HCT116 (cell line): ENCODE data around the gene ACYP2. TPM values are rescaled to one million over a fixed set of nuclear protein-coding genes. Genes with fewer than 3 reads are reported as not detected.

Experiments used
- ATAC-seq: fragments of 200-7000 bp; cut with Tn5 transposase; 2 replicates; pipeline ENCODE4 v1.9.1; 2020; ENCODE audit warnings: mild to moderate bottlenecking, moderate library complexity
- BruUV-seq: library from RNA; stranded (reverse); fragments of 400-500 nt; replicated peaks from 2 replicates; lab custom pipeline; 2021; lab: Mats Ljungman, UMichigan
- CTCF ChIA-PET: fragments of 300-600 bp; sonication (Branson Sonifier 250); formaldehyde crosslinking; loops from one replicate; lab custom pipeline; 2021; ENCODE audit warnings: antibody characterized with exemption; lab: Charles Lee
- POLR2A ChIA-PET: fragments of 300-600, 350-600 bp; sonication (Branson Sonifier 250); formaldehyde crosslinking; loops from one replicate; lab custom pipeline; 2021; ENCODE audit warnings: antibody characterized with exemption; lab: Charles Lee
- RAD21 ChIA-PET, 2 experiments: fragments of 300-600 bp; sonication (Branson Sonifier 250); formaldehyde crosslinking; loops; one replicate each; lab custom pipeline; 2023; ENCODE audit warnings: low total read pairs in 2 of 2; ENCODE audit not compliant: uncharacterized antibody in 2 of 2, unreplicated experiment in 2 of 2, low non-redundant PET in 1 of 2; lab: Charles Lee
- DNase-seq: peaks from one replicate; pipeline ENCODE4 v3.0.0-alpha.2; 2010; ENCODE audit warnings: low read depth, low spot score
- H2AFZ ChIP-seq: fragments of 200-600 bp; shearing (Covaris generic), sonication (generic); 2 replicates; pipeline ENCODE4 v1.6.1; 2017; ENCODE audit warnings: low read depth, mixed run types, mixed read lengths, antibody characterized with exemption, low read length; ENCODE audit not compliant: poor library complexity, severe bottlenecking
- H3K27ac ChIP-seq: 2 replicates; pipeline ENCODE4 v1.5.1; 2012; ENCODE audit warnings: low read depth, low read length
- H3K27me3 ChIP-seq: fragments of 200-600 bp; sonication (generic); 2 replicates; pipeline ENCODE4 v1.6.1; 2016; ENCODE audit warnings: mixed run types, low read length, mixed read lengths; ENCODE audit not compliant: insufficient read depth
- H3K36me3 ChIP-seq, 2 experiments: fragments of 200-500 bp in 1 of 2; fragments of 200-600 bp in 1 of 2; sonication (Bioruptor generic) in 1 of 2; sonication (generic) in 1 of 2; 2 replicates each; pipeline versions ENCODE4 v1.5.1 to v1.6.1; 2014 to 2016; ENCODE audit warnings: low read length in 2 of 2, inconsistent platforms in 1 of 2, mixed read lengths in 1 of 2, mixed run types in 1 of 2; ENCODE audit not compliant: insufficient read depth in 2 of 2, control insufficient read depth in 1 of 2
- H3K4me1 ChIP-seq, 2 experiments: fragments of 200-600 bp in 1 of 2; sonication (generic) in 1 of 2; 2 replicates each; pipeline versions ENCODE4 v1.5.1 to v1.6.1; 2012 to 2017; ENCODE audit warnings: low read length in 2 of 2, inconsistent platforms in 1 of 2, mild to moderate bottlenecking in 1 of 2, mixed read lengths in 1 of 2, mixed run types in 1 of 2, moderate library complexity in 1 of 2; ENCODE audit not compliant: insufficient read depth in 2 of 2, control insufficient read depth in 1 of 2
- H3K4me2 ChIP-seq: fragments of 200-600 bp; sonication (generic); 2 replicates; pipeline ENCODE4 v1.6.1; 2017; ENCODE audit warnings: mixed run types, low read length, mixed read lengths
- H3K4me3 ChIP-seq, 2 experiments: fragments of 200-600 bp in 1 of 2; sonication (generic) in 1 of 2; replicated peaks in 1 of 2; 2 replicates each; pipeline ENCODE4 v1.5.1; 2011 to 2016; ENCODE audit warnings: low read length in 2 of 2, control low read depth in 1 of 2, low read depth in 1 of 2, mild to moderate bottlenecking in 1 of 2, mixed read lengths in 1 of 2, mixed run types in 1 of 2
- H3K79me2 ChIP-seq: fragments of 200-600 bp; sonication (generic); 2 replicates; pipeline ENCODE4 v1.6.1; 2017; ENCODE audit warnings: mild to moderate bottlenecking, mixed run types, low read length, moderate library complexity, mixed read lengths; ENCODE audit not compliant: insufficient read depth
- H3K9ac ChIP-seq: fragments of 200-600 bp; sonication (generic); 2 replicates; pipeline ENCODE4 v1.6.1; 2016; ENCODE audit warnings: low read length, mixed read lengths
- H3K9me2 ChIP-seq: fragments of 200-600 bp; sonication (generic), shearing (Covaris generic); 2 replicates; pipeline ENCODE4 v1.6.1; 2017; ENCODE audit warnings: mixed run types, mild to moderate bottlenecking, moderate library complexity; ENCODE audit not compliant: insufficient read depth
- H3K9me3 ChIP-seq, 2 experiments: fragments of 200-500 bp in 1 of 2; fragments of 200-600 bp in 1 of 2; sonication (Bioruptor generic) in 1 of 2; sonication (generic) in 1 of 2; 2 replicates each; pipeline ENCODE4 v1.6.1; 2014 to 2017; ENCODE audit warnings: low read length in 2 of 2, mixed read lengths in 2 of 2, inconsistent platforms in 1 of 2, low read depth in 1 of 2, mild to moderate bottlenecking in 1 of 2, mixed run types in 1 of 2, moderate library complexity in 1 of 2; ENCODE audit not compliant: control insufficient read depth in 1 of 2, insufficient read depth in 1 of 2
- H4K20me1 ChIP-seq: fragments of 200-600 bp; sonication (generic), shearing (Covaris generic); 2 replicates; pipeline ENCODE4 v1.6.1; 2017; ENCODE audit warnings: mixed run types, mild to moderate bottlenecking, moderate library complexity; ENCODE audit not compliant: insufficient read depth
- ATF3 ChIP-seq: IDR thresholded peaks from 2 replicates; pipeline ENCODE4 v1.6.1; 2012
- CEBPB ChIP-seq: IDR thresholded peaks from 2 replicates; pipeline ENCODE4 v1.6.1; 2012; ENCODE audit warnings: low read depth
- EGR1 ChIP-seq: IDR thresholded peaks from 2 replicates; pipeline ENCODE4 v1.6.1; 2012; ENCODE audit warnings: low read depth
- EZH2 ChIP-seq: fragments of 200-600 bp; sonication (generic); IDR thresholded peaks from 2 replicates; pipeline ENCODE4 v1.6.1; 2017; ENCODE audit warnings: antibody characterized with exemption, mixed run types
- EZH2phosphoT487 ChIP-seq: fragments of 200-600 bp; IDR thresholded peaks from 2 replicates; pipeline ENCODE4 v1.6.1; 2018; ENCODE audit warnings: antibody characterized with exemption, borderline replicate concordance
- JUND ChIP-seq: IDR thresholded peaks from 2 replicates; pipeline ENCODE4 v1.6.1; 2012
- MAX ChIP-seq: IDR thresholded peaks from 2 replicates; pipeline ENCODE4 v1.6.1; 2012
- POLR2A ChIP-seq: IDR thresholded peaks from 2 replicates; pipeline ENCODE4 v1.7.0; 2011; ENCODE audit warnings: borderline replicate concordance; ENCODE audit not compliant: insufficient read depth, insufficient read length; ENCODE audit errors: extremely low read depth
- POLR2AphosphoS5 ChIP-seq: IDR thresholded peaks from 2 replicates; pipeline ENCODE4 v1.6.1; 2011; ENCODE audit warnings: mild to moderate bottlenecking, low read depth, low read length, moderate library complexity
- REST ChIP-seq: IDR thresholded peaks from 2 replicates; pipeline ENCODE4 v1.6.1; 2012; ENCODE audit warnings: low read depth
- SIN3A ChIP-seq: IDR thresholded peaks from 2 replicates; pipeline ENCODE4 v1.6.1; 2012; ENCODE audit warnings: low read depth
- SP1 ChIP-seq: IDR thresholded peaks from 2 replicates; pipeline ENCODE4 v1.6.1; 2012; ENCODE audit warnings: low read depth
- TCF7L2 ChIP-seq: IDR thresholded peaks from 2 replicates; pipeline ENCODE4 v1.7.0; 2011; ENCODE audit warnings: borderline replicate concordance, inconsistent platforms; ENCODE audit not compliant: insufficient read depth, insufficient read length; ENCODE audit errors: extremely low read depth
- YY1 ChIP-seq: IDR thresholded peaks from 2 replicates; pipeline ENCODE4 v1.6.1; 2011; ENCODE audit warnings: low read length, low read depth, moderate library complexity, mild to moderate bottlenecking; ENCODE audit not compliant: insufficient replicate concordance; ENCODE audit errors: extremely low read depth
- ZBTB33 ChIP-seq: IDR thresholded peaks from 2 replicates; pipeline ENCODE4 v1.6.1; 2011; ENCODE audit warnings: mild to moderate bottlenecking, low read length, moderate library complexity; ENCODE audit not compliant: insufficient replicate concordance; ENCODE audit errors: extremely low read depth
- ZFX ChIP-seq: fragments of 450-650 bp; IDR thresholded peaks from 2 replicates; pipeline ENCODE4 v1.6.1; 2017
- intact Hi-C: fragments of 100-400 bp; cut with micrococcal nuclease; formaldehyde crosslinking; loops from 2 replicates; pipeline ENCODE4 v1.10.0; 2022
- total RNA-seq: library from RNA; stranded (reverse); gene quantifications from one replicate; pipeline ENCODE4 v1.2.1, GENCODE V29; 2021; ENCODE audit not compliant: unreplicated experiment

The ACYP2 gene
- total RNA-seq, 1 experiment from 2014 or later, result 9.4 TPM

- TF ChIP-seq POLR2AphosphoS5 (no peak), ZBTB33 (no peak), SP1 (no peak)
- TF ChIP-seq, all 23 proteins: peak for 0
Observed at GRCh38 chr2:54256091-54256694, 140.8 kb downstream of the ACYP2 start, which contains the start of gene TSPYL6 (continued).

- ChIA-PET CTCF (no interaction called here), RAD21 (interaction anchor here in 1 of 2 experiments (0.6 kb wide), 1 partner anchor 52 kb away, joined by 5 read pairs; no protein-coding TSS in a partner anchor), POLR2A (no interaction called here)
- BruUV-seq, result no TSS peak
- no peaks in the 10 kb centered on the region for H3K36me3 ChIP-seq
- H3K4me3 ChIP-seq, result no peak overlapping the region
- ATAC-seq (no peak), DNase-seq (no peak)
- intact Hi-C loops, result no loop called here
- H3K9me2 ChIP-seq, result no peaks in the 10 kb centered on the region
- H3K4me1 ChIP-seq, result no peaks in the 10 kb centered on the region
- no peak overlapping the region for H3K9ac ChIP-seq
- no peaks in the 10 kb centered on the region for H3K9me3 ChIP-seq
- H3K4me2 ChIP-seq, result no peak overlapping the region
- no peak overlapping the region for H2AFZ ChIP-seq
- H3K27ac ChIP-seq, result no peak overlapping the region
- H4K20me1 ChIP-seq, result no peaks in the 10 kb centered on the region
- H3K79me2 ChIP-seq, result no peaks in the 10 kb centered on the region
- H3K27me3 ChIP-seq, result no peaks in the 10 kb centered on the region
- TF ChIP-seq ZFX, result no peak
- TF ChIP-seq CEBPB, result no peak
- TF ChIP-seq ZBTB33, result no peak
- TF ChIP-seq YY1, result no peak
- no peak for TF ChIP-seq EGR1
- TF ChIP-seq EZH2, result no peak
- no peak for TF ChIP-seq EZH2phosphoT487
- TF ChIP-seq JUND, result no peak
- no peak for TF ChIP-seq SIN3A
- no peak for TF ChIP-seq POLR2A
- no peak for TF ChIP-seq TCF7L2
- no peak for TF ChIP-seq ATF3
- no peak for TF ChIP-seq REST
- no peak for TF ChIP-seq MAX
Observed at GRCh38 chr2:54258166-54258565, 142.8 kb downstream of the ACYP2 start.
